ENCODE measurements around the gene MALT1.

MALT1 gene

GRCh38 chr18:58687871-58688308, 16.6 kb downstream of the MALT1 start:
- TF ChIP-seq TAF1 (IDR thresholded peaks at IDR 0.05; ENCODE audit: borderline replicate concordance, insufficient read depth, low read length) (no peak), REST (IDR thresholded peaks at IDR 0.05; ENCODE audit: insufficient read depth in 1 of 2, low read depth in 2 of 2, low read length in 2 of 2) (no peak), FOXP2 (optimal IDR thresholded peaks at IDR 0.05; ENCODE audit: borderline replicate concordance, extremely low read depth, extremely low read length, insufficient read depth) (no peak), POLR2AphosphoS5 (IDR thresholded peaks at IDR 0.05; ENCODE audit: low read depth, low read length) (no peak), SIN3A (IDR thresholded peaks at IDR 0.05; ENCODE audit: borderline replicate concordance, insufficient read depth, low read length) (no peak)

DNA sequence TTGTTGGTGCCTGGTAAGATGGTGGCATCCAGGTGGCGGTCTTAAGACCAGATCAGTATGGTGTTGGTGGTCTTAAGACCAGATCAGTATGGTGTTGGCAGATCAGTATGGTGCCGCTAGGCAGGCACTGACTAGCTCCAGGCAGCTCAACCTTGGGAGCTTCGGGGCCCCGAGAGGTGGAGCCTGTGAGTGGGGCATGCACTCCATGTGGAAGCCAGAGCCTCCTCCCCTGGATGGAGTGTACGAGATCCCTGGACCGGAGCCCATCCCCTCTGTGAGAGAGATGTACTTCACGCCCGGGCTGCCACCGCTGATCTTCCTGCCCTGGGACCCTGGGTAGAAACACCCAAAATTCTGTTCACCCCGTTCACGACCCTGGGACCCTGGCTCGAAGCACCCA, 19.0 kb downstream of the MALT1 start:
- TF ChIP-seq POLR2AphosphoS5 (IDR thresholded peaks at IDR 0.05; ENCODE audit: low read depth, low read length) (no peak), SIN3A (IDR thresholded peaks at IDR 0.05; ENCODE audit: borderline replicate concordance, insufficient read depth, low read length) (no peak), TAF1 (IDR thresholded peaks at IDR 0.05; ENCODE audit: borderline replicate concordance, insufficient read depth, low read length) (no peak), REST (IDR thresholded peaks at IDR 0.05; ENCODE audit: insufficient read depth in 1 of 2, low read depth in 2 of 2, low read length in 2 of 2) (no peak)

GRCh38 chr18:58691256-58691655, 20.0 kb downstream of the MALT1 start:
- TF ChIP-seq POLR2AphosphoS5 (IDR thresholded peaks at IDR 0.05; ENCODE audit: low read depth, low read length) (no peak), REST (IDR thresholded peaks at IDR 0.05; ENCODE audit: insufficient read depth in 1 of 2, low read depth in 2 of 2, low read length in 2 of 2) (no peak), TAF1 (IDR thresholded peaks at IDR 0.05; ENCODE audit: borderline replicate concordance, insufficient read depth, low read length) (no peak), SIN3A (IDR thresholded peaks at IDR 0.05; ENCODE audit: borderline replicate concordance, insufficient read depth, low read length) (no peak), FOXP2 (optimal IDR thresholded peaks at IDR 0.05; ENCODE audit: borderline replicate concordance, extremely low read depth, extremely low read length, insufficient read depth) (no peak)

DNA sequence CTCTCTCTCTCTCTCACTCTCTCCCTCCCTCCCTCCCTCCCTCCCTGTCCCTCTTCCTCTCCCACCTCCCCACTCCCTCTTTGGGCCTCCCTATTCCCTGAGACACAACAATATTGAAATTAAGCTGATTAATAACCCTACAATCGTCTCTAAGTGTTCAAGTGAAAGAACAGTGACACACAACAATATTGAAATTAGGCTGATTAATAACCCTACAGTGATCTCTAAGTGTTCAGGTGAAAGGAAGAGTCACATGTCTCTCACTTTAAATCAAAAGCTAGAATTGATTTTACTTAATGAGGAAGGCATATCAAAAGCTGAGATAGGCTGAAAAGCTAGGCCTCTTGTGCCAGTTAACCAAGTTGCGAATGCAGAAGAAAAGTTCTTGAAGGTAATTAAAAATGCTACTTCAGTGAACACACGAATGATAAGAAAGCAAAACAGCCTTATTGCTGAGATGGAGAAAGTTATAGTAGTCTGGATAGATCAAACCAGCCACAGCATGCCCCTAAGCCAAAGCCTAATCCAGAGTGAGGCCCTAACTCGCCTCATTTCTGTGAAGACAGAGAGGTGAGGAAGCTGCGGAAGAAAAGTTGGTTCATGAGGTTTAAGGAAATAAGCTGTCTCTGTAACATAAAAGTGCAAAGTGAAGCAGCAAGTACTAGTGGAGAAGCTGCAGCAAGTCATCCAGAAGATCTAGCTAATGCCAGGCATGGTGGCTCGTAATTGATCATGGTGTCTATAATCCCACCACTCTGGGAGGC, 21.3 kb downstream of the MALT1 start:
- TF ChIP-seq POLR2AphosphoS5 (IDR thresholded peaks at IDR 0.05; ENCODE audit: low read depth, low read length) (no peak), FOXP2 (optimal IDR thresholded peaks at IDR 0.05; ENCODE audit: borderline replicate concordance, extremely low read depth, extremely low read length, insufficient read depth) (no peak), SIN3A (IDR thresholded peaks at IDR 0.05; ENCODE audit: borderline replicate concordance, insufficient read depth, low read length) (no peak)

- TF ChIP-seq REST (IDR thresholded peaks at IDR 0.05; ENCODE audit: insufficient read depth in 1 of 2, low read depth in 2 of 2, low read length in 2 of 2) (no peak), SIN3A (IDR thresholded peaks at IDR 0.05; ENCODE audit: borderline replicate concordance, insufficient read depth, low read length) (no peak), TAF1 (IDR thresholded peaks at IDR 0.05; ENCODE audit: borderline replicate concordance, insufficient read depth, low read length) (no peak), POLR2AphosphoS5 (IDR thresholded peaks at IDR 0.05; ENCODE audit: low read depth, low read length) (no peak), FOXP2 (optimal IDR thresholded peaks at IDR 0.05; ENCODE audit: borderline replicate concordance, extremely low read depth, extremely low read length, insufficient read depth) (no peak)
Measured at GRCh38 chr18:58694221-58694620, 23.0 kb downstream of the MALT1 start.
